K562 (cell line): Measurements from ENCODE around the gene KRT25. TPM values are rescaled to one million over a fixed set of nuclear protein-coding genes. Genes with fewer than 3 reads are reported as not detected.

Experiments
- ATAC-seq: fragments of 200-7000 bp; cut with Tn5 transposase; 3 replicates; pipeline ENCODE4 v1.9.1; 2020; ENCODE audit warnings: moderate library complexity
- BruUV-seq: library from RNA; stranded (reverse); fragments of 400-500 nt; replicated peaks from 2 replicates; lab custom pipeline; 2021; lab: Mats Ljungman, UMichigan
- CTCF ChIA-PET: fragments of 300-600 bp; formaldehyde crosslinking; extraction: SDS; loops from one replicate; lab custom pipeline; 2021; ENCODE audit warnings: low intra/inter-chr PET ratio; lab: Yijun Ruan, JAX
- POLR2A ChIA-PET: fragments of 300-600, 350-650 bp; sonication (Branson Sonifier 250); formaldehyde crosslinking; extraction: SDS; loops from one replicate; lab custom pipeline; 2021; ENCODE audit warnings: antibody characterized with exemption, inconsistent platforms; lab: Yijun Ruan, JAX
- DNase-seq, 4 experiments: peaks; one replicate each; pipeline versions ENCODE4 v3.0.0 to v3.0.0-alpha.2; 2011 to 2018; ENCODE audit warnings: low spot score in 3 of 4, mixed read lengths in 3 of 4; ENCODE audit errors: extremely low read depth in 1 of 4
- FAIRE-seq: peaks from 2 replicates; lab custom pipeline; 2011; peaks lifted over from hg19 to GRCh38; lab: Jason Lieb, UNC
- H2AFZ ChIP-seq: 2 replicates; pipeline ENCODE4 v1.6.0; 2011; ENCODE audit warnings: low read depth, low read length, control low read depth, inconsistent platforms
- H3K27ac ChIP-seq: fragments of 200-600 bp; 3 replicates; pipeline ENCODE4 v1.8.0; 2011; ENCODE audit warnings: low read depth, mild to moderate bottlenecking, control low read depth, inconsistent platforms, low read length, moderate library complexity, mixed read lengths; ENCODE audit errors: extremely low read depth
- H3K27me3 ChIP-seq, 2 experiments: fragments of 300-600 bp in 1 of 2; 2 replicates in 1 of 2; 3 replicates in 1 of 2; pipeline versions ENCODE4 v1.6.0 to v1.8.0; 2011; ENCODE audit warnings: inconsistent platforms in 2 of 2, low read length in 2 of 2, mild to moderate bottlenecking in 1 of 2, mixed read lengths in 1 of 2, moderate library complexity in 1 of 2; ENCODE audit not compliant: control insufficient read depth in 2 of 2, insufficient read depth in 2 of 2
- H3K36me3 ChIP-seq: fragments of 300-600 bp; 3 replicates; pipeline ENCODE4 v1.8.0; 2011; ENCODE audit warnings: mild to moderate bottlenecking, low read length, inconsistent platforms; ENCODE audit not compliant: control insufficient read depth, insufficient read depth
- H3K4me1 ChIP-seq, 2 experiments: fragments of 200-600 bp in 1 of 2; replicated peaks in 1 of 2; 2 replicates in 1 of 2; 3 replicates in 1 of 2; pipeline versions ENCODE4 v1.5.1 to v1.8.0; 2011; ENCODE audit warnings: inconsistent platforms in 2 of 2, low read length in 2 of 2, mild to moderate bottlenecking in 1 of 2, mixed read lengths in 1 of 2, moderate library complexity in 1 of 2; ENCODE audit not compliant: control insufficient read depth in 2 of 2, insufficient read depth in 2 of 2
- H3K4me2 ChIP-seq: 2 replicates; pipeline ENCODE4 v1.6.1; 2011; ENCODE audit warnings: low read length, control low read depth, inconsistent platforms, mixed read lengths; ENCODE audit not compliant: insufficient read depth
- H3K4me3 ChIP-seq: fragments of 200-600 bp; sonication (generic), shearing (Covaris generic); 2 replicates; pipeline ENCODE4 v1.5.1; 2016; ENCODE audit warnings: control low read depth, inconsistent platforms
- H3K79me2 ChIP-seq: fragments of 200-600 bp; 3 replicates; pipeline ENCODE4 v1.8.0; 2011; ENCODE audit warnings: low read length, inconsistent platforms; ENCODE audit not compliant: control insufficient read depth, insufficient read depth
- H3K9ac ChIP-seq, 2 experiments: 2 replicates each; pipeline versions ENCODE4 v1.6.0 to v1.6.1; 2011; ENCODE audit warnings: low read depth in 2 of 2, low read length in 2 of 2, control low read depth in 1 of 2, inconsistent platforms in 1 of 2, mild to moderate bottlenecking in 1 of 2, mixed read lengths in 1 of 2; ENCODE audit not compliant: insufficient read depth in 1 of 2
- H3K9me1 ChIP-seq: one replicate; pipeline ENCODE4 v1.6.0; 2011; ENCODE audit warnings: inconsistent platforms, mild to moderate bottlenecking, low read length, moderate library complexity; ENCODE audit not compliant: control insufficient read depth, insufficient read depth
- H3K9me3 ChIP-seq: replicated peaks from 2 replicates; pipeline ENCODE4 v1.5.1; 2011; ENCODE audit warnings: low read depth, low read length, inconsistent platforms; ENCODE audit not compliant: control insufficient read depth, insufficient read depth
- H4K20me1 ChIP-seq: replicated peaks from 2 replicates; pipeline ENCODE4 v1.6.1; 2011; ENCODE audit warnings: low read length, inconsistent platforms, mixed read lengths; ENCODE audit not compliant: control insufficient read depth, insufficient read depth
- FUS ChIP-seq: fragments of 200-400 bp; formaldehyde crosslinking; optimal IDR thresholded peaks from 2 replicates; pipeline ENCODE3; 2017; ENCODE audit warnings: low read depth, low read length
- GMEB1 ChIP-seq: fragments of 250-450 bp; sonication (Bioruptor Pico); IDR thresholded peaks from 2 replicates; pipeline ENCODE4 v1.4.0; 2020; ENCODE audit warnings: mild to moderate bottlenecking
- MTA2 ChIP-seq: fragments of 450-650 bp; IDR thresholded peaks from 2 replicates; pipeline ENCODE4 v1.6.1; 2016; ENCODE audit warnings: low read depth
- SNRNP70 ChIP-seq: fragments of 200-400 bp; formaldehyde crosslinking; optimal IDR thresholded peaks from 2 replicates; pipeline ENCODE3; 2017; ENCODE audit warnings: low read depth, low read length
- ZZZ3 ChIP-seq: fragments of 450-650 bp; IDR thresholded peaks from 2 replicates; pipeline ENCODE4 v1.6.1; 2016; ENCODE audit warnings: antibody characterized with exemption, mild to moderate bottlenecking, moderate library complexity
- WGBS: fragments of 100-300 bp; shearing (Covaris generic); methylation state at CpG from one replicate; pipeline ENCODE4 v1.1.6; 2016; ENCODE audit warnings: low coverage, mixed read lengths; ENCODE audit not compliant: insufficient coverage; ENCODE audit errors: missing lambda C conversion rate; 5-methylcytosine and 5-hydroxymethylcytosine counted together
- in situ Hi-C: fragments of 300-500 bp; cut with MboI; formaldehyde crosslinking; loops from 4 replicates; pipeline ENCODE4 v1.15.0; 2018; ENCODE audit warnings: inconsistent platforms, mixed read lengths
- intact Hi-C: fragments of 100-400 bp; cut with micrococcal nuclease; formaldehyde crosslinking; loops from 2 replicates; pipeline ENCODE4 v1.14.2; 2022
- polyA plus RNA-seq, 8 experiments: library from polyadenylated mRNA; depleted of rRNA in 4 of 8; stranded (reverse) in 5 of 8; unstranded in 3 of 8; fragments of >200 nt; fragmentation: Nextera tagmentation in 2 of 8; fragmentation: Illumina TruSeq in 1 of 8; extraction: Ambion mirVana in 2 of 8; extraction: Trizol in 1 of 8; gene quantifications; 2 replicates each; pipeline versions ENCODE4 v1.2.1 to v1.2.3, GENCODE V29; 2011 to 2014; ENCODE audit warnings: inconsistent platforms in 1 of 8, missing spikeins in 1 of 8
- total RNA-seq, 7 experiments: library from RNA; depleted of rRNA in 6 of 7; stranded (reverse); fragments of >200 nt in 6 of 7; fragmentation: Illumina TruSeq in 2 of 7; extraction: Trizol in 2 of 7; gene quantifications; 2 replicates each; pipeline versions ENCODE4 v1.2.1 to v1.2.3, GENCODE V29; 2011 to 2021; ENCODE audit warnings: low replicate concordance in 1 of 7
- TF ChIP-seq, protein P1 (sequence below): sonication (generic); formaldehyde crosslinking; IDR thresholded peaks from 2 replicates; pipeline ENCODE4 v1.8.0; 2022; ENCODE audit warnings: missing genetic modification reagents, mild to moderate bottlenecking, borderline replicate concordance
- TF ChIP-seq, protein P2 (sequence below): fragments of 250-450 bp; sonication (Bioruptor Pico); IDR thresholded peaks from 2 replicates; pipeline ENCODE4 v1.5.0; 2022; ENCODE audit warnings: mild to moderate bottlenecking

The KRT25 gene
- total and polyA plus RNA-seq, 9 of the 15 experiments (the other 6 are each of a cell fraction or from before 2014, with no cell fraction given): not detected

GRCh38 chr17:40717776-40718175, 37.4 kb downstream of the KRT25 start:
- ChIA-PET CTCF (no interaction called here), POLR2A (interaction anchor here (0.8 kb wide), 1 partner anchor 13 kb away, joined by 3 read pairs; no protein-coding TSS in a partner anchor)
- no peaks in the 10 kb centered on the region for H3K4me1 ChIP-seq
- no peak overlapping the region for H3K27ac ChIP-seq
- H3K9me3 ChIP-seq: no peaks in the 10 kb centered on the region
- DNase-seq: no peak
- no peak overlapping the region for H2AFZ ChIP-seq
- H3K36me3 ChIP-seq: no peaks in the 10 kb centered on the region
- in situ Hi-C loops (no loop called here), intact Hi-C loops (no loop called here)
- no peaks in the 10 kb centered on the region for H3K79me2 ChIP-seq
- no peak overlapping the region for H3K9ac ChIP-seq
- WGBS: 0% methylated on average over 3 of the region's 3 CpGs
- no peak overlapping the region for H3K4me3 ChIP-seq
- TF ChIP-seq FUS (no peak), SNRNP70 (no peak), ZZZ3 (no peak), MTA2 (no peak), GMEB1 (CRISPR knock-in tag) (no peak)
- TF ChIP-seq, protein P1, sequence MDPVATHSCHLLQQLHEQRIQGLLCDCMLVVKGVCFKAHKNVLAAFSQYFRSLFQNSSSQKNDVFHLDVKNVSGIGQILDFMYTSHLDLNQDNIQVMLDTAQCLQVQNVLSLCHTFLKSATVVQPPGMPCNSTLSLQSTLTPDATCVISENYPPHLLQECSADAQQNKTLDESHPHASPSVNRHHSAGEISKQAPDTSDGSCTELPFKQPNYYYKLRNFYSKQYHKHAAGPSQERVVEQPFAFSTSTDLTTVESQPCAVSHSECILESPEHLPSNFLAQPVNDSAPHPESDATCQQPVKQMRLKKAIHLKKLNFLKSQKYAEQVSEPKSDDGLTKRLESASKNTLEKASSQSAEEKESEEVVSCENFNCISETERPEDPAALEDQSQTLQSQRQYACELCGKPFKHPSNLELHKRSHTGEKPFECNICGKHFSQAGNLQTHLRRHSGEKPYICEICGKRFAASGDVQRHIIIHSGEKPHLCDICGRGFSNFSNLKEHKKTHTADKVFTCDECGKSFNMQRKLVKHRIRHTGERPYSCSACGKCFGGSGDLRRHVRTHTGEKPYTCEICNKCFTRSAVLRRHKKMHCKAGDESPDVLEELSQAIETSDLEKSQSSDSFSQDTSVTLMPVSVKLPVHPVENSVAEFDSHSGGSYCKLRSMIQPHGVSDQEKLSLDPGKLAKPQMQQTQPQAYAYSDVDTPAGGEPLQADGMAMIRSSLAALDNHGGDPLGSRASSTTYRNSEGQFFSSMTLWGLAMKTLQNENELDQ (CRISPR knock-in tag): no peak
- TF ChIP-seq, protein P2, sequence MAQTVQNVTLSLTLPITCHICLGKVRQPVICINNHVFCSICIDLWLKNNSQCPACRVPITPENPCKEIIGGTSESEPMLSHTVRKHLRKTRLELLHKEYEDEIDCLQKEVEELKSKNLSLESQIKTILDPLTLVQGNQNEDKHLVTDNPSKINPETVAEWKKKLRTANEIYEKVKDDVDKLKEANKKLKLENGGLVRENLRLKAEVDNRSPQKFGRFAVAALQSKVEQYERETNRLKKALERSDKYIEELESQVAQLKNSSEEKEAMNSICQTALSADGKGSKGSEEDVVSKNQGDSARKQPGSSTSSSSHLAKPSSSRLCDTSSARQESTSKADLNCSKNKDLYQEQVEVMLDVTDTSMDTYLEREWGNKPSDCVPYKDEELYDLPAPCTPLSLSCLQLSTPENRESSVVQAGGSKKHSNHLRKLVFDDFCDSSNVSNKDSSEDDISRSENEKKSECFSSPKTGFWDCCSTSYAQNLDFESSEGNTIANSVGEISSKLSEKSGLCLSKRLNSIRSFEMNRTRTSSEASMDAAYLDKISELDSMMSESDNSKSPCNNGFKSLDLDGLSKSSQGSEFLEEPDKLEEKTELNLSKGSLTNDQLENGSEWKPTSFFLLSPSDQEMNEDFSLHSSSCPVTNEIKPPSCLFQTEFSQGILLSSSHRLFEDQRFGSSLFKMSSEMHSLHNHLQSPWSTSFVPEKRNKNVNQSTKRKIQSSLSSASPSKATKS (CRISPR knock-in tag): no peak
- no peaks in the 10 kb centered on the region for H3K9me1 ChIP-seq
- no peaks in the 10 kb centered on the region for H4K20me1 ChIP-seq
- H3K4me2 ChIP-seq: no peak overlapping the region
- no peak for FAIRE-seq
- no peak for ATAC-seq
- peaks cover 10 to 12% of the 10 kb centered on the region in 2 experiments; a peak in 4 of 5 replicates for H3K27me3 ChIP-seq
- BruUV-seq: no TSS peak
